H1 (cell line): ENCODE data around the gene PHACTR1. TPM values are rescaled to one million over a fixed set of nuclear protein-coding genes. Genes with fewer than 3 reads are reported as not detected.

Experiments used
- BRCA1 ChIP-seq: IDR thresholded peaks from 2 replicates; pipeline ENCODE4 v1.6.1; 2012; ENCODE audit warnings: low read depth, low read length, improper control_type of control experiment
- HDAC6 ChIP-seq: IDR thresholded peaks from one replicate; pipeline ENCODE4 v1.7.1; 2012; ENCODE audit warnings: low read depth, mild to moderate bottlenecking, inconsistent platforms, low read length, moderate library complexity
- RBBP5 ChIP-seq: IDR thresholded peaks from 2 replicates; pipeline ENCODE4 v1.7.1; 2012; ENCODE audit warnings: low read depth, mild to moderate bottlenecking, inconsistent platforms, low read length, moderate library complexity, borderline replicate concordance
- RNF2 ChIP-seq: fragments of 200-900, 300-1000 bp; sonication (generic); IDR thresholded peaks from 2 replicates; pipeline ENCODE4 v1.7.1; 2016; ENCODE audit warnings: borderline replicate concordance, low read depth, mild to moderate bottlenecking, antibody characterized with exemption, low read length; ENCODE audit not compliant: poor library complexity, severe bottlenecking; ENCODE audit errors: missing control alignments
- polyA plus RNA-seq, 7 experiments: library from polyadenylated mRNA; depleted of rRNA in 3 of 7; stranded (reverse) in 5 of 7; unstranded in 2 of 7; fragments of >200 nt in 5 of 7; fragments of 200-250 nt in 2 of 7; gene quantifications; 1 replicate in 5 of 7; 2 replicates in 1 of 7; 4 replicates in 1 of 7; pipeline versions ENCODE4 v1.2.1 to v1.2.3, GENCODE V29; 2011 to 2013; ENCODE audit warnings: missing spikeins in 2 of 7, mixed read lengths in 2 of 7
- total RNA-seq: library from RNA; stranded (reverse); fragmentation: NEBNext Ultra II Directional; extraction: Animal tissue kit (Norgen Biotek cat#: 25700); gene quantifications from 2 replicates; pipeline ENCODE4 v1.2.1, GENCODE V29; 2021

The PHACTR1 gene
- total and polyA plus RNA-seq, 2 of the 8 experiments (the other 6 are each of a cell fraction or from before 2014, with no cell fraction given) = 3.9 to 17.1 TPM

DNA sequence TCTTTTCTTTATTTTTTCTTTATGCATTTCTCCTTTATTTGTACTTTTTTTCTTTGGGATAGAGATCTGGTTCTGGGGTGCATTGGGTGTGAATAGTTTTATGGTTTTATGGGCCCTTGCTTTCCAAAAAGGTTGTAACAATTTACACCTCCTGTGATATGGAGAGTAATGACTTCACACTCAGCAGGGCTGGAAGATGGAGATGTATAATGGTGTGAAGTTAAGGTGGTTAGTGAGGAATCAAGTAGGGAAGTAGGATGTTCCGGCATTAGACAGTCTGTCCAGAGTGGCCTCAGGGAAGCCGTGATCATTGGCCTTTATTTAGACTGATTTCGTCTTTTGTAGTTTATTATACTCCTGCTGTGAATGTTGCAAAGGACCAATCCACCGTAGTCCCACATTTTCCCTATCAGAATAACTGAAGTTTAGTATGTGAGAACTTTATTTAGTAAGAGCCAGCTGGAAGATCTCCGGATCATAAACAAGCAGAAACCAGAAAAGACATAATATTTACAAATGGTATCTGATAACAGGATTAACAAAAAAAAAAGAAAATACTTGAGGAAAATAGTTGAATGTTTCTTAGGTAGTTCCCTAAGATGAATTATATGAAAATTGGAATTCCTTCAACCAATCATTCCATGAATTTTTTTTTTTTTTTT is 356.2 kb downstream of the PHACTR1 start (continued):
- no peak for TF ChIP-seq RNF2
- TF ChIP-seq RBBP5 = no peak
- TF ChIP-seq HDAC6 = no peak
- TF ChIP-seq BRCA1 = no peak
